ENCODE results near the gene PNCK. TPM values are rescaled to one million over a fixed set of nuclear protein-coding genes. Genes with fewer than 3 reads are reported as not detected.

PNCK gene
- total RNA-seq, 1 experiment from 2014 or later: 0.84 TPM

- Histone ChIP-seq H4K20me1 (ENCODE audit: insufficient read depth) (no peaks in the 10 kb centered on the region), H3K4me3 (replicated peaks in 1 of 2; ENCODE audit: low read depth in 1 of 2, low read length in 2 of 2) (peak overlapping the region; percentile 35 to 50; a peak in 3 of 4 replicates), H3K4me2 (ENCODE audit: low read length) (peak overlapping the region; percentile 65), H3K27me3 (ENCODE audit: insufficient read depth, low read length) (no peaks in the 10 kb centered on the region), H3K9ac (ENCODE audit: low read length) (peak overlapping the region; percentile 40), H3K27ac (ENCODE audit: low read depth, low read length) (no peak overlapping the region), H3K4me1 (ENCODE audit: control insufficient read depth in 1 of 2, insufficient read depth in 2 of 2, low read length in 2 of 2) (peaks cover 4 to 24% of the 10 kb centered on the region in 2 experiments; a peak in 3 of 4 replicates), H3K79me2 (ENCODE audit: insufficient read depth, low read length) (peaks cover 22% of the 10 kb centered on the region), H3K36me3 (ENCODE audit: control insufficient read depth in 1 of 2, insufficient read depth in 2 of 2, low read length in 2 of 2) (no peaks in the 10 kb centered on the region), H2AFZ (ENCODE audit: low read depth, low read length, poor library complexity, severe bottlenecking) (no peak overlapping the region), H3K9me2 (ENCODE audit: insufficient read depth) (no peaks in the 10 kb centered on the region), H3K9me3 (ENCODE audit: control insufficient read depth in 1 of 2, insufficient read depth in 1 of 2, low read depth in 1 of 2, low read length in 2 of 2) (no peaks in the 10 kb centered on the region)
- DNase-seq (ENCODE audit: low read depth, low spot score) (no peak), ATAC-seq (no peak)
- CTCF ChIA-PET: interaction anchor here (1.2 to 1.4 kb wide), 3 partner anchors 18 to 22 kb away, joined by 3 to 7 read pairs (median 5); no protein-coding TSS in a partner anchor
- TF ChIP-seq SRF (IDR thresholded peaks at IDR 0.05; ENCODE audit: low read depth) (no peak), YY1 (IDR thresholded peaks at IDR 0.05; ENCODE audit: extremely low read depth, insufficient replicate concordance, low read depth, low read length) (no peak), ZFX (IDR thresholded peaks at IDR 0.05) (no peak), ATF3 (IDR thresholded peaks at IDR 0.05) (no peak), ELF1 (IDR thresholded peaks at IDR 0.05; ENCODE audit: borderline replicate concordance, low read depth) (no peak), EZH2phosphoT487 (IDR thresholded peaks at IDR 0.05; ENCODE audit: borderline replicate concordance) (no peak), EZH2 (IDR thresholded peaks at IDR 0.05) (no peak), CBX3 (IDR thresholded peaks at IDR 0.05; ENCODE audit: low read depth) (no peak)
- POLR2A ChIA-PET: no interaction called here
- BruUV-seq (replicated peaks): no TSS peak
- RAD21 ChIA-PET (ENCODE audit: low non-redundant PET in 1 of 2, low total read pairs in 2 of 2, uncharacterized antibody in 2 of 2, unreplicated experiment in 2 of 2): interaction anchor here in 1 of 2 experiments (0.7 kb wide), 1 partner anchor 794 kb away, joined by 5 read pairs; no protein-coding TSS in a partner anchor
- intact Hi-C loops (cut with micrococcal nuclease): no loop called here
These were observed 13.1 kb upstream of the PNCK start for GRCh38 chrX:153686711-153687110.
